Vagina (tissue), 2 donors: Measurements from ENCODE around the gene KIAA0753. TPM values are rescaled to one million over a fixed set of nuclear protein-coding genes. Genes with fewer than 3 reads are reported as not detected.

Experiments used
- DNase-seq, 2 donors: peaks; one replicate each; pipeline ENCODE4 v3.0.0-alpha.2; 2017; ENCODE audit errors: extremely low spot score in 2 of 2
- H3K27ac ChIP-seq: fragments of 200-600 bp; sonication (generic); one replicate; pipeline ENCODE4 v1.5.1; 2019
- H3K27me3 ChIP-seq: fragments of 200-600 bp; sonication (generic); one replicate; pipeline ENCODE4 v1.5.1; 2019
- H3K36me3 ChIP-seq, 2 donors: fragments of 200-600 bp; sonication (generic); one replicate each; pipeline ENCODE4 v1.5.1; 2017 to 2019
- H3K4me1 ChIP-seq: fragments of 200-600 bp; sonication (generic); one replicate; pipeline ENCODE4 v1.5.1; 2019
- H3K4me3 ChIP-seq, 2 donors: fragments of 200-600 bp; sonication (generic); 1 replicate in 1 of 2; 2 replicates in 1 of 2; pipeline ENCODE4 v1.5.1; 2016 to 2019
- H3K9me3 ChIP-seq: fragments of 200-600 bp; sonication (generic); one replicate; pipeline ENCODE4 v1.5.1; 2019
- POLR2A ChIP-seq, 2 donors: fragments of 450-650 bp; IDR thresholded peaks; one replicate each; pipeline ENCODE4 v1.6.1; 2017; ENCODE audit warnings: antibody characterized with exemption in 2 of 2, mild to moderate bottlenecking in 2 of 2, moderate library complexity in 2 of 2
- POLR2AphosphoS5 ChIP-seq, 2 donors: sonication (generic); formaldehyde crosslinking; IDR thresholded peaks; one replicate each; pipeline ENCODE4 v1.9.0; 2017; ENCODE audit warnings: antibody characterized with exemption in 2 of 2, mild to moderate bottlenecking in 2 of 2, low read depth in 1 of 2; ENCODE audit not compliant: insufficient read depth in 1 of 2
- intact Hi-C: fragments of 100-400 bp; cut with DNase I; formaldehyde crosslinking; loops from one replicate; pipeline ENCODE4 v1.15.1; 2023
- total RNA-seq: library from RNA; depleted of rRNA; stranded (reverse); fragments of >200 nt; gene quantifications from one replicate; pipeline ENCODE4 v1.2.3, GENCODE V29; 2016
- TF ChIP-seq, protein P1 (sequence below), 3 experiments: fragments of 450-650 bp in 2 of 3; fragments of 200-600 bp in 1 of 3; sonication (generic) in 1 of 3; IDR thresholded peaks; one replicate each; pipeline ENCODE4 v1.5.1; 2017 to 2019; ENCODE audit warnings: antibody characterized with exemption in 3 of 3, mild to moderate bottlenecking in 2 of 3, moderate library complexity in 2 of 3

The KIAA0753 gene
- total RNA-seq, 1 donor from 2014 or later = 14.5 TPM

DNA sequence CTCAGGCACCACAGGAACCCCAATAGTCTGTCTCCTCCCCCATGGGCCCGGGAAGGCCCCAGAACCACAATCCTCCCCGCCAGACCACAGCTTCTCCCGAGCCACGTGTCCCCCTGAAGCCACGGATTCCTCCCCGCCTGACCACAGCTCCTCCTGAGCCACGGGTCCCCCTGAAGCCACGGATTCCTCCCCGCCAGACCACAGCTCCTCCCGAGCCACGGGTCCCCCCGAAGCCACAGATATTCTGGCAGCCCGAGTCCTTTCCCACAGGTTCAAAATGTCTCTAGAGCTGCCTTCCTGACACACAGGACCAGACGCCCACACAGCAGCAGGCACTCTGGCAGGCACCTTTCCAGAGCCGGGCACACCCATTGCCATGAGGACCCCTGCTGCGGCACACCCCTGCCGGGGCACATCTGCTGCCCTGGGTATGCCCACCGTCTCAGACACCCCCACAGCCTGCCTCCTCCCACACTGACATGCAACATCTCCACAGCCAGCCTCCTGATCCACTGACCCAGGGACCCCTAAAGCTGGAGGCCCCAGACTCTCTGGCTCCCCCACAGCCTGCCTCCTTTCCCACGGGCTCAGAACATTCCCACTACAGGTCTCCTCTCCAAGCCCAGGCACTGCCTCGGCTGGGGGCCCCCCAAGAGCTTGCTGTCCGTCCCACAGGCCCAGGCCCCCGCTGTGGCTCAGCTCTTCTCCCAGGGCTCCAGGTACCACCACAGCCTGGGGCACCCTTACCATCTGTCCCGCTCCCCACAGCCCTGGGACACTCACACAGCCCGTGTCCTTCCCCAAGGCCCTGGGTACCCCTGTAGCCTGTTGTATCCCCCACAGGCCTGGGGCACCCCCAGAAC is 2.2 kb downstream of the KIAA0753 start:
- peaks cover 0 to 4% of the 10 kb centered on the region in 2 donors for H3K36me3 ChIP-seq
- TF ChIP-seq POLR2AphosphoS5 (IDR thresholded peaks at IDR 0.05; ENCODE audit: insufficient read depth in 1 of 2, low read depth in 1 of 2) (no peak), POLR2A (IDR thresholded peaks at IDR 0.05) (no peak)
- TF ChIP-seq, protein P1, sequence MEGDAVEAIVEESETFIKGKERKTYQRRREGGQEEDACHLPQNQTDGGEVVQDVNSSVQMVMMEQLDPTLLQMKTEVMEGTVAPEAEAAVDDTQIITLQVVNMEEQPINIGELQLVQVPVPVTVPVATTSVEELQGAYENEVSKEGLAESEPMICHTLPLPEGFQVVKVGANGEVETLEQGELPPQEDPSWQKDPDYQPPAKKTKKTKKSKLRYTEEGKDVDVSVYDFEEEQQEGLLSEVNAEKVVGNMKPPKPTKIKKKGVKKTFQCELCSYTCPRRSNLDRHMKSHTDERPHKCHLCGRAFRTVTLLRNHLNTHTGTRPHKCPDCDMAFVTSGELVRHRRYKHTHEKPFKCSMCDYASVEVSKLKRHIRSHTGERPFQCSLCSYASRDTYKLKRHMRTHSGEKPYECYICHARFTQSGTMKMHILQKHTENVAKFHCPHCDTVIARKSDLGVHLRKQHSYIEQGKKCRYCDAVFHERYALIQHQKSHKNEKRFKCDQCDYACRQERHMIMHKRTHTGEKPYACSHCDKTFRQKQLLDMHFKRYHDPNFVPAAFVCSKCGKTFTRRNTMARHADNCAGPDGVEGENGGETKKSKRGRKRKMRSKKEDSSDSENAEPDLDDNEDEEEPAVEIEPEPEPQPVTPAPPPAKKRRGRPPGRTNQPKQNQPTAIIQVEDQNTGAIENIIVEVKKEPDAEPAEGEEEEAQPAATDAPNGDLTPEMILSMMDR (IDR thresholded peaks at IDR 0.05) = no peak
- no peak for DNase-seq
- H3K9me3 ChIP-seq = no peaks in the 10 kb centered on the region
- no peaks in the 10 kb centered on the region for H3K27me3 ChIP-seq
- H3K27ac ChIP-seq = no peak overlapping the region
- no peak overlapping the region for H3K4me3 ChIP-seq
- H3K4me1 ChIP-seq = peaks cover 46% of the 10 kb centered on the region
- intact Hi-C loops = no loop called here

DNA sequence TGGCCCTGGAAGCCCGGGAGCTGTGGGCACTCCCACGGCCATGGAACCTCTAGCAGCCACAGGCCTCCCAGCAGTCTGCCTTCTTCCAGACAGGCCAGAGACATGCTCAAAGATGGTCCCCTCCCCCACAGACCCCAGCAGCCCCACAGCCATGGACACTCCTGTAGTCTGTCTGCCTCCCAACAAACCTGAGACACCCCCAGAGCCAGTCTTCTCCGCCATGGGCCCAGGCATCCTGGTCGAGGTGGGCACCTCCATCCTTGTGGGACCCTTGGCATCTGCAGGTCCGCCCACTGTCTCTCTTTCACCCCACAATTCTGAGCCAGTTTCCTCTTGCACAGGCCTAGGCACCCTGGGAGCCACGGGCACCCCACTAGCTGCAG is 3.1 kb downstream of the KIAA0753 start:
- intact Hi-C loops = no loop called here
- H3K9me3 ChIP-seq = no peaks in the 10 kb centered on the region
- H3K27ac ChIP-seq = no peak overlapping the region
- H3K36me3 ChIP-seq = peaks cover 0 to 11% of the 10 kb centered on the region in 2 donors
- DNase-seq = no peak
- H3K27me3 ChIP-seq = no peaks in the 10 kb centered on the region
- TF ChIP-seq POLR2A (IDR thresholded peaks at IDR 0.05) (no peak), POLR2AphosphoS5 (IDR thresholded peaks at IDR 0.05; ENCODE audit: insufficient read depth in 1 of 2, low read depth in 1 of 2) (no peak)
- TF ChIP-seq, protein P1 (IDR thresholded peaks at IDR 0.05) = no peak
- H3K4me3 ChIP-seq = no peak overlapping the region
- H3K4me1 ChIP-seq = peaks cover 43% of the 10 kb centered on the region

DNA sequence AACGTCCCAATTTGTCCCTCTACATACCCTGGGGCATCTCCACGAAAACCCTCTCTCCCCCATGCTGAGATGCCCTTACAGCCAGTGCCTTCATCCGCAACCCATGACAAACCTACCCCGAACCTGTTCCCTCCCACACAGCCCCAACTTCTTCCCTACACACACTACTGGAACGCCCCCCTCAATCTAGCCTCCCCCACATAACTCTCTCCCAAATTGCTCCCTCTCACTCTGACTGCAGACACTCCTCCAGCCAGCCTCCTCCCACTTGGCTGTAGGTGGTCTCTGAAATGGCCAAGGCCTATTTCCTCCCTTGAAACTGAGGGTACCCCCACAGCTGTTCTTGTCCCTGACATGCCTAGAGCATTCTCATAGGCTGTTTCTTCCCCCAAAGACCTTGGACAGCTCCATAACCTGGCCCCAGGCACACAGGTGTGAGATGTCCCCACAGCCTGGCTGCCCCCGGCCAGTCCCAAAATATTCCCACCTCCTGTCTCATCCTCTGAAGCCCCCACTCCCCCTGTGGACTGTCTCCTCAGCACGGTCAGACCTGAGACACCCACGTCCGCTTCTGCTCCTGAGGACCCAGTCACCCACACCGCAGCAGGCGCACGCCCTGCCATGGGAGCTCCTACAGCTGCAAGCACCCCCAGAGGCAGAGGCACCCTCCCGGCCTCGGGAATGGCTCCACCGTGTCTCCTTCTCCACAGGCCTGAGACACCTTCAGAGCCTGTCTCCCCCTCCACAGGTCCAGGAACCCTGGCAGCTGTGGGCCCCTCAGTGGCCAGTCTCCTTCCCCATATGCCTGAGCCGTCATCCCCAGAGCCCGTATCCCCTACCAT is 3.7 kb downstream of the KIAA0753 start:
- TF ChIP-seq, protein P1 (IDR thresholded peaks at IDR 0.05) = no peak
- TF ChIP-seq POLR2A (IDR thresholded peaks at IDR 0.05) = no peak
- intact Hi-C loops = no loop called here
- no peaks in the 10 kb centered on the region for H3K9me3 ChIP-seq
- no peak overlapping the region for H3K4me3 ChIP-seq
- H3K36me3 ChIP-seq = peaks cover 0 to 15% of the 10 kb centered on the region in 2 donors
- DNase-seq = no peak
- H3K27ac ChIP-seq = no peak overlapping the region
- peaks cover 37% of the 10 kb centered on the region for H3K4me1 ChIP-seq
- H3K27me3 ChIP-seq = no peaks in the 10 kb centered on the region

DNA sequence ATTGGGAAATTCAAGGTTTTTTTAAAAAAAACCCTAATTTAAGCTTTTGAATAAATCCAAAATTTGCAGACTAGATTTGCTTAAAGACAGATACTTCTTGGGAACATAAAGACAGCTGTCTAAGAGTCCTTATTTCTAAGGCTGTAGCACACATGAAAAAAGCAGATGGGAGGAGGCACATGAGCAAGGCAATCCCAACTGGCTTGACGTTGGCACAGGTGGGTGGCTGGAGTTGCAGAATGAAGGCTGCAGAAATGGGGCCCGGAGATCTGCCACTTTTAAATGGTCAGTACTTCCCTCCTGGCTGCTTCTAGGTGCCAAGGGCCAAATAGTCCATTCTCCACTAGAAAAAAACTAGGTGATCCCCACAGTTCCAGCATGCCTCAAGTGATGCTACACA is 4.4 kb downstream of the KIAA0753 start:
- H3K9me3 ChIP-seq = no peaks in the 10 kb centered on the region
- peaks cover 0 to 20% of the 10 kb centered on the region in 2 donors for H3K36me3 ChIP-seq
- TF ChIP-seq POLR2A (IDR thresholded peaks at IDR 0.05) = no peak
- TF ChIP-seq, protein P1 (IDR thresholded peaks at IDR 0.05) = no peak
- no peak overlapping the region for H3K4me3 ChIP-seq
- intact Hi-C loops = no loop called here
- no peaks in the 10 kb centered on the region for H3K27me3 ChIP-seq
- no peak overlapping the region for H3K27ac ChIP-seq
- peaks cover 31% of the 10 kb centered on the region for H3K4me1 ChIP-seq
- DNase-seq = no peak
